D721Med (cell line): Measurements from ENCODE around the gene ADAMTS16.
A peak's percentile ranks its signal among the peaks of the same experiment; 100 is the strongest.

Experiments
- DNase-seq: peaks from one replicate; pipeline ENCODE4 v3.0.0; 2011; ENCODE audit warnings: low spot score; ENCODE audit not compliant: insufficient read length
- FAIRE-seq: peaks from 2 replicates; lab custom pipeline; 2011; peaks lifted over from hg19 to GRCh38; lab: Jason Lieb, UNC
- TF ChIP-seq, protein P1 (sequence below): IDR thresholded peaks from 2 replicates; pipeline ENCODE4 v1.5.1; 2012; ENCODE audit warnings: mild to moderate bottlenecking, control low read depth; ENCODE audit not compliant: insufficient read depth; ENCODE audit errors: missing control alignments

ADAMTS16 gene

DNA sequence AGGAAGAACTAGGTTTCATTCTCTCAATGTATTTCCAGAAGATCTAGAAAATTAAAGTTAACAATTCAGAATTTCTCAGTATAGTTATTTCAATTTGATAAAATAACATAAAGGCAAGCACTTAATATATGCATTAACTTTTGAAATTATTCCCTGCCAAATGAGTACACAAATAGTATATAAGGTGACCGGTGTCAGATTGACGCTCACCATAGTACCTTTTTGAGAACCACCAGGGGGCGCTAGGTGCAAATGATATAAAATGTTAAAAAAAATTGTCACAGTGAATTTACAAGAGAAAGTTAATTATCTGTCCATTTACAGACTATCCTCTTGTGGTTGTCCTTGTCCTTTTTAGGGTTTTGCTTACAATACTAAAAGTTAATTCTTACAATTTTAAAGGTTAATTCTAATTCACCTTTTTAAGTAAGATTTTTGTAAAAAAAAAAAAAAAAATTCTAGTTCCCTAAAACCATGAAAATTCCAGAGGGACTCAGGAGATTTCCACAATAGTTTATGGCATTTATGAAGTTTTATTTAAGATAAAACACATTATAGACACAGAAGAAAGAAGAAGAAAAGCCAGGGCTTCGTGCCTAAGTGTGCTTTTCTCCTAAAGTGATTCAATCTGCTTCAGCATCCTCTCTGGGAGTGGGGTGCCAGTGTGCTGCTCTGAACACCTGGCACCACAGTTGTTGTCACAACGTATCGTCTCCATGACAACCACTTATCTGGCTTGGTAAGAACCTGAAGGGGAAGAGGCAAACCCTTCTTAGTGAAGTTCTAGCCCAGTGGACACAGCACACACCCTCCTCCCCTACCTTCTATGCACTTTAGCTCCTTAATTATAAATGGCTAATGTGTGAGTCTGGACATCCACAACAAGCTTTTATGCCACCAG lies 1.7 kb downstream of the ADAMTS16 start:
- FAIRE-seq (no peak), DNase-seq (no peak)
- TF ChIP-seq, protein P1, sequence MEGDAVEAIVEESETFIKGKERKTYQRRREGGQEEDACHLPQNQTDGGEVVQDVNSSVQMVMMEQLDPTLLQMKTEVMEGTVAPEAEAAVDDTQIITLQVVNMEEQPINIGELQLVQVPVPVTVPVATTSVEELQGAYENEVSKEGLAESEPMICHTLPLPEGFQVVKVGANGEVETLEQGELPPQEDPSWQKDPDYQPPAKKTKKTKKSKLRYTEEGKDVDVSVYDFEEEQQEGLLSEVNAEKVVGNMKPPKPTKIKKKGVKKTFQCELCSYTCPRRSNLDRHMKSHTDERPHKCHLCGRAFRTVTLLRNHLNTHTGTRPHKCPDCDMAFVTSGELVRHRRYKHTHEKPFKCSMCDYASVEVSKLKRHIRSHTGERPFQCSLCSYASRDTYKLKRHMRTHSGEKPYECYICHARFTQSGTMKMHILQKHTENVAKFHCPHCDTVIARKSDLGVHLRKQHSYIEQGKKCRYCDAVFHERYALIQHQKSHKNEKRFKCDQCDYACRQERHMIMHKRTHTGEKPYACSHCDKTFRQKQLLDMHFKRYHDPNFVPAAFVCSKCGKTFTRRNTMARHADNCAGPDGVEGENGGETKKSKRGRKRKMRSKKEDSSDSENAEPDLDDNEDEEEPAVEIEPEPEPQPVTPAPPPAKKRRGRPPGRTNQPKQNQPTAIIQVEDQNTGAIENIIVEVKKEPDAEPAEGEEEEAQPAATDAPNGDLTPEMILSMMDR = peak; percentile 60

DNA sequence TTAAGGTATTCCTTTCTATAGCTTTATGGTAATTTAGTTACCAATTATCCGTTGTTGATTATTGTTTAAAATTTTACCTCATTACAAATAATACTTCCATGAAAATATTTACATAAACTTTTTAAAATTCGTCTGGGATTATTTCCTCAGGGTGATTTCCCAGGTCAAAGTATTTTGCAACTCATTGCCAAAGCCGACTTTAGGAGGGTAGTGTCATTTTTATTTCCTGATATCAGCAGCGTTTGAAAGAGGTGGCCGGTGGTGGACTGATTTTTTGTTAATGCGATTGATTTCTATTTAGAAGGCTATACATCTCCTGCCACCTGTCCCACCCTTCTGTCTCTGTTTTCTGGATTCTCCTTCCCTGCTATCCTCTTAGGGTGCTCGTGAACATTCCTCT lies 4.3 kb downstream of the ADAMTS16 start:
- DNase-seq = no peak
- FAIRE-seq = no peak
- TF ChIP-seq, protein P1 = no peak

DNA sequence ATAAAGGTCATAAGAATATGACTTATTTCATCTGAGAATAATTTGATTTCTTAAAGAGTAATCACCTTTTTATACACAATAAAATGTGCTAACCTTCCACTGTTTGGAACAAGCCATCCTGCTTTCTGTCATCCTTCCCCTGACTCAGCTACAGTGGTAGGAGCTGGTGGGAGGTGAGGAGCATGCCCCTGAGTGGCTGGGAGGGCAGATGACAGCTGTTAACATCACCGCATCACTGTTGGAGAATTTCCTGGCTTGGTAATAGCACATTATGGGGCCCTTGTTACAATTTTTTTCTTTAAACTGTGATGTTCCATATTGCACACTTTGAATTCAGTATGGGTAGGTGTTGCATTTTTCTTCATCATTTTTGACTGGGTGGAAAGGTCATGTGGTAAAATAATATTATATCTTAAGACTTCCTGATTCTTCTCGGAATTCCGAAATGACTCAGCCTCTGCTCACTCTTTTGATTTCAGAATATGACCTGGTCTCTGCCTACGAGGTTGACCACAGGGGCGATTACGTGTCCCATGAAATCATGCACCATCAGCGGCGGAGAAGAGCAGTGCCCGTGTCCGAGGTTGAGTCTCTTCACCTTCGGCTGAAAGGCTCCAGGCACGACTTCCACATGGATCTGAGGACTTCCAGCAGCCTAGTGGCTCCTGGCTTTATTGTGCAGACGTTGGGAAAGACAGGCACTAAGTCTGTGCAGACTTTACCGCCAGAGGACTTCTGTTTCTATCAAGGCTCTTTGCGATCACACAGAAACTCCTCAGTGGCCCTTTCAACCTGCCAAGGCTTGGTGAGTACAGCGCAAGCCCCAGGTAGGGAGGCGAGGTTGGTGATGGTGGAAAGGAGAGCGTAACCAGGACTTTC lies 5.8 kb downstream of the ADAMTS16 start:
- TF ChIP-seq, protein P1 = no peak
- no peak for DNase-seq
- no peak for FAIRE-seq

DNA sequence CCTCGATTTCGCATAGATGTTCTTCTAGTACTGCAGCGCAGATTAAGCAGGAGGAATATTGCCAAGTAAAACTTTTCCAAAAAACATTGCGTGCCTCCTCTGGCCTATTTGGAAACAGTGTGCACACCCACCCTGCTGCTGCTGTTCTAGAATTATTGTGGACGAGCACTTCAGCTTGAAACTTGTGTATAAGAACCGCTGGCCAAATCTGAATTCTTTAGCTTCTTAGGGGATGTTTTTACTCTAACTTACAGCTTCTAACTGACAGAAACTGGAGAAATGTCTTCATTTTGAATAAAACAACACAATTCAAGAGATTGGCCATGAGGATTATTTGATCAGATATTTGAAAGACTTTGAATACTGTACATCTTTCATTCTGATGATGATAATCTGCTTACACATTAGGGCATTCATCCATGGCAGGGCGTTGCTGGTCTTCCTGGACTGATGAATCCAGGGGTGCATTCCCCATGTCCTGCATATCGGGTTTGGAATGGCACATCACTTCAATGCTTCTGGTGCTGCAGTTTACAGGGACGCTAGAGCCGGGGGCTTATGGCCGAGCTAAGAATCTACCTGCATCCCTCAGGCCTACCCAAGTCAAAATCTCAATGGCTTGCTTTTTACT lies 6.5 kb downstream of the ADAMTS16 start:
- FAIRE-seq (no peak), DNase-seq (no peak)
- TF ChIP-seq, protein P1 = no peak

DNA sequence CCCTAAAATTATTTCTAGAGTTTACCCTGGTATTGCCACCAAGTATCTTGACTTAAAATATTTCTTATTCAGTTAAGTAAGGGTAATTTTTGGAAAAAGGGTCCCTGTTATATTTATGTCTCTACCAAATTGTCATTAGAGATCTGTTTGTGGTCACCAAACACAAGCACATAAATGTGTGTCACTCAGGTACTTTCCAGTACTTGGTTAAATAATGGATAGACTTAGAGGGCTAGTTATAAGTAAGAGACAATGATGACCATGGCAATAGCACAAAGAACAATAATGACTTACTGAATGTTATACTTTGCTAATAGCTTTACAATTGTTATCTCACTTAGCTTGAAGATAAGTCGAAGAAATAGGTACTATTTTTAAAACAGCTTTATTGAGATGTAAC lies 9.0 kb downstream of the ADAMTS16 start:
- TF ChIP-seq, protein P1 = no peak
- no peak for DNase-seq
- FAIRE-seq = no peak

DNA sequence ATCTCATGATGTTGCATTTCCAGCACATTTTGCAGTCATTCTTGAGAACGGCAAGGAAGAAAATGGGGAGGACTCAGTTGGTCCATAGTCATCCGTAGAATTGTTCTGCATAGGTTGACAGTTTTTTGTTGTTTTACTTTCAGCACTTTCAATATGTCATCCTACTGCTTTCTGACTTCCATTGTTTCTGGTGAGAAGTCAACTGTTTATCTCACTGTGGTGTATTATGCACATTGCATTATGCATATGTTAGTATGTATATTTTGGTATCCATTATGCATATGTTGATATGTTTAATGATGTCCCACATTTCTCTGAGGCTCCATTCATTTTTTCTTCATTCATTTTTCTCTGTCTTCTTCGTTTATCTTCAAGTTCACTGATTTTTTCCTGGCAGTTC lies 10.5 kb downstream of the ADAMTS16 start:
- FAIRE-seq = peak; percentile 56
- DNase-seq = no peak

More for the DNA sequence above, 10.5 kb downstream of the ADAMTS16 start:
- TF ChIP-seq, protein P1 = no peak
